Measurements from ENCODE around the gene PLPPR2.

Gene PLPPR2

DNA sequence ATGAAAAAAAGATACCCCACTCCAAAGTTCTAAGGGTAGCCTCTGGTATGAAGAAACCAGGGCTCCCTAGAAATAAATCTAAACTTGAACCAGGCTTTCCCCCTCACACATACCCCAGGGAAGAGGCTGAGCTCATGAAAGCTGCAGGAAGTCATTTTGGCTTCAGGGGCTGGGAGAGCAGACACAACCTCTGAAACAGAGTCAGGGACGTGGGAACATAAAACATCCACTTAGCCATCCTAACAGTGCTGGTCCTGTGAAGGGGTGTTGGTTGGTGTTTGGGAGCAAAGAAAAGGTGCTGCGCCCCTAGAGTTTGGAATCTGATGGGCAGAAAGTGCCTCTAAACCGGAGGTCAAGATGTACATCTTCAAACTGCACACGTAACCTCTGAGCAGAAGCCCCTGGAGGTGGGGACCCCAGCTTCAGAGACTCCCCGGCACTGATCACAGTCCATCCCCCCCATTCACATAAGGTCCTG is 31.6 kb upstream of the PLPPR2 start:
- Mint-ChIP-seq H3K27me3 (ENCODE audit: low read depth, poor library complexity) (no peaks in the 10 kb centered on the region), H3K9me3 (peaks cover 6% of the 10 kb centered on the region), H3K4me3 (no peak overlapping the region), H3K4me1 (peaks cover 49% of the 10 kb centered on the region), H3K36me3 (ENCODE audit: low read depth) (peaks cover 15% of the 10 kb centered on the region), H3K27ac (peak overlapping the region; percentile 86)
- TF ChIP-seq, protein P1, sequence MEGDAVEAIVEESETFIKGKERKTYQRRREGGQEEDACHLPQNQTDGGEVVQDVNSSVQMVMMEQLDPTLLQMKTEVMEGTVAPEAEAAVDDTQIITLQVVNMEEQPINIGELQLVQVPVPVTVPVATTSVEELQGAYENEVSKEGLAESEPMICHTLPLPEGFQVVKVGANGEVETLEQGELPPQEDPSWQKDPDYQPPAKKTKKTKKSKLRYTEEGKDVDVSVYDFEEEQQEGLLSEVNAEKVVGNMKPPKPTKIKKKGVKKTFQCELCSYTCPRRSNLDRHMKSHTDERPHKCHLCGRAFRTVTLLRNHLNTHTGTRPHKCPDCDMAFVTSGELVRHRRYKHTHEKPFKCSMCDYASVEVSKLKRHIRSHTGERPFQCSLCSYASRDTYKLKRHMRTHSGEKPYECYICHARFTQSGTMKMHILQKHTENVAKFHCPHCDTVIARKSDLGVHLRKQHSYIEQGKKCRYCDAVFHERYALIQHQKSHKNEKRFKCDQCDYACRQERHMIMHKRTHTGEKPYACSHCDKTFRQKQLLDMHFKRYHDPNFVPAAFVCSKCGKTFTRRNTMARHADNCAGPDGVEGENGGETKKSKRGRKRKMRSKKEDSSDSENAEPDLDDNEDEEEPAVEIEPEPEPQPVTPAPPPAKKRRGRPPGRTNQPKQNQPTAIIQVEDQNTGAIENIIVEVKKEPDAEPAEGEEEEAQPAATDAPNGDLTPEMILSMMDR (IDR thresholded peaks at IDR 0.05), result no peak
- DNase-seq, result no peak

DNA sequence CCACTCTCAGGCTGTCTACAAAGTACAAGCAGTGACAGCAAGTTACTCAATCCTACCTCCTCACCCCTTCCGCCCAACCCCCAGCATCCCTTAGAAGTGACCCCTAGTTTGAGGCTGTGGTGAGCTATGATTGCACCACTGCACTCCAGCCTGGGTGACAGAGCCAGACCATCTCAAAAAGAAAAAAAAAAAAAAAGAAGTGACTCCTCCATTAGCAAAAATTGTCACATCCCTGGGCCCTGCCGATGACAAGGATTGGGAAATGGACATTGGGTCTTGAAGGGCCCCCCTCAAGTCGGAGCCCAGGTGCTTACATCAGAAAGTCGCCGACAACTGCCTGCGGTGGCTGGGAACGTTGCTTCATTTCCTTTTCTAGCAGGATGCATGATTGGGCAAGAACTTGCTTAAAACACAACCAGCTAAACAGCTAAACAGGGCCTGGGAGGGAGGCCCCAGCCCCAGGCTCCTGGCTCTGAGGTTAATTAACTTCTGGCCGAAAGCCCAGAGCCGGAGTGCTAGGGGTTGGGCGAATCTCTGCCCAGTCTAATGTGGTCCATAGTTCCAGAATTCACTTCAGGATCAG is 31.1 kb upstream of the PLPPR2 start:
- no peak for DNase-seq
- Mint-ChIP-seq H3K27ac (peak overlapping the region; percentile 86), H3K4me3 (no peak overlapping the region)

GRCh38 chr19:11324748-11325389 is 30.4 kb upstream of the PLPPR2 start:
- peaks cover 16% of the 10 kb centered on the region for H3K36me3 Mint-ChIP-seq (ENCODE audit: low read depth)
- TF ChIP-seq, protein P1 (IDR thresholded peaks at IDR 0.05), result no peak
- H3K4me3 Mint-ChIP-seq, result no peak overlapping the region
- H3K9me3 Mint-ChIP-seq, result no peaks in the 10 kb centered on the region
- H3K4me1 Mint-ChIP-seq, result peaks cover 46% of the 10 kb centered on the region
- H3K27me3 Mint-ChIP-seq (ENCODE audit: low read depth, poor library complexity), result no peaks in the 10 kb centered on the region
- no peak for DNase-seq
- peak overlapping the region; percentile 86 for H3K27ac Mint-ChIP-seq

More for the DNA sequence above, 31.1 kb upstream of the PLPPR2 start:
- Mint-ChIP-seq H3K9me3 (peaks cover 3% of the 10 kb centered on the region), H3K36me3 (ENCODE audit: low read depth) (peaks cover 15% of the 10 kb centered on the region), H3K4me1 (peaks cover 47% of the 10 kb centered on the region), H3K27me3 (ENCODE audit: low read depth, poor library complexity) (no peaks in the 10 kb centered on the region)
- TF ChIP-seq, protein P1 (IDR thresholded peaks at IDR 0.05), result no peak

DNA sequence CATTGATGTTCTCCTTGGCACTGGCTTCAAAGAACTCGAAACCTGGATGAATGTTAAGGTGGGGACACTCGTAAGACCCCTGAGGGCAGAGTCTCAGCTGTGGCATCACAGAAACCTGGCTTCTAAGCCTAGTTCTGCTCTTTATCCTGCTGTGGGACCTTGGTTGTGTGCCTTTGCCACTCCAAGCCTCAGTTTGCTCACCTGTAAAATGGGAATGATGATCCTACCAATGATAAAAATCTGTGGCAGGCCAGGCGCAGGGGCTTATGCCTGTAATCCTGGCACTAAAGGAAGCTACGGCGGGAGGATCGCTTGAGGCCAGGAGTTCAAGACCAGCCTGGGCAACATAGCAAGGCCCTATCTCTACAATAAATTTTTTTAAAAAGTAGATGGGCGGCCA is 29.7 kb upstream of the PLPPR2 start:
- Mint-ChIP-seq H3K36me3 (ENCODE audit: low read depth) (peaks cover 21% of the 10 kb centered on the region), H3K4me1 (peaks cover 50% of the 10 kb centered on the region), H3K27me3 (ENCODE audit: low read depth, poor library complexity) (no peaks in the 10 kb centered on the region), H3K9me3 (no peaks in the 10 kb centered on the region), H3K27ac (no peak overlapping the region), H3K4me3 (no peak overlapping the region)
- DNase-seq, result no peak
- TF ChIP-seq, protein P1 (IDR thresholded peaks at IDR 0.05), result no peak

DNA sequence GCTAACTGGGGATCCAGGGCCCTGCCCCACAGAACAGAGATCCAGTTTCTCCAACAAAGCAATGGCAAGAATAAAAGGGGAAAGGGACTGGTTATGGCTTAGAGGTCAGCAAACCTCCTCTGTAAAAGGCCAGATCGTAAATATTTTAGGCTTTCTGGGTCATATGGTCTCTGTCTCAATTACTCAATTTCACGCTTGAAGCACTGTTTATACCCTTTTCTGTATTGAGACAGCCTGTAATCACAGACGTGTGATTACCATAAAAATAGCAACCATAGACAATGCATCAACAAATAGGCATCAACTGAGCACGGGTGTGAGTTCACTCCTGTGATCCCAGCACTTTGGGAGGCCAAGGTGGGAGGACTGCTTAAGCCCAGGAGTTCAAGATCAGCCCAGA is 25.1 kb upstream of the PLPPR2 start:
- Mint-ChIP-seq H3K36me3 (ENCODE audit: low read depth) (peaks cover 39% of the 10 kb centered on the region), H3K4me3 (no peak overlapping the region), H3K9me3 (no peaks in the 10 kb centered on the region), H3K27ac (peak overlapping the region; percentile 80), H3K27me3 (ENCODE audit: low read depth, poor library complexity) (no peaks in the 10 kb centered on the region), H3K4me1 (peaks cover 8% of the 10 kb centered on the region)
- no peak for DNase-seq
- TF ChIP-seq, protein P1 (IDR thresholded peaks at IDR 0.05), result no peak

GRCh38 chr19:11331502-11331901 is 23.7 kb upstream of the PLPPR2 start:
- Mint-ChIP-seq H3K36me3 (ENCODE audit: low read depth) (peaks cover 52% of the 10 kb centered on the region), H3K4me3 (no peak overlapping the region), H3K27ac (no peak overlapping the region)

More at GRCh38 chr19:11331502-11331901, 23.7 kb upstream of the PLPPR2 start:
- TF ChIP-seq, protein P1 (IDR thresholded peaks at IDR 0.05), result no peak
- H3K27me3 Mint-ChIP-seq (ENCODE audit: low read depth, poor library complexity), result no peaks in the 10 kb centered on the region
- no peak for DNase-seq
- H3K4me1 Mint-ChIP-seq, result peaks cover 8% of the 10 kb centered on the region
- H3K9me3 Mint-ChIP-seq, result no peaks in the 10 kb centered on the region
